Psoas muscle (tissue), 8 donors: ENCODE data around the gene ZMYND10. TPM values are rescaled to one million over a fixed set of nuclear protein-coding genes. Genes with fewer than 3 reads are reported as not detected.

Experiments
- ATAC-seq, 4 donors: fragments of 200-7000 bp; cut with Tn5 transposase; one replicate each; pipeline ENCODE4 v1.9.1; 2020; ENCODE audit warnings: moderate library complexity in 3 of 4, mild to moderate bottlenecking in 2 of 4
- DNase-seq, 2 donors: peaks; one replicate each; pipeline ENCODE4 v3.0.0-alpha.2; 2020
- H3K27ac ChIP-seq: fragments of 200-600 bp; one replicate; pipeline ENCODE4 v1.8.0; 2022
- H3K27me3 ChIP-seq, 3 donors: fragments of 200-600 bp in 1 of 3; one replicate each; pipeline versions ENCODE4 v1.6.1 to v1.8.0; 2013 to 2022; ENCODE audit warnings: low read length in 2 of 3, mild to moderate bottlenecking in 2 of 3, moderate library complexity in 1 of 3; ENCODE audit not compliant: insufficient read depth in 3 of 3
- H3K36me3 ChIP-seq, 2 donors: fragments of 200-600 bp in 1 of 2; one replicate each; pipeline versions ENCODE4 v1.6.1 to v1.8.0; 2013 to 2022; ENCODE audit warnings: low read depth in 1 of 2, mild to moderate bottlenecking in 1 of 2, moderate library complexity in 1 of 2; ENCODE audit not compliant: insufficient read depth in 1 of 2
- H3K4me1 ChIP-seq: fragments of 200-600 bp; one replicate; pipeline ENCODE4 v1.8.0; 2022
- H3K4me3 ChIP-seq: fragments of 200-600 bp; one replicate; pipeline ENCODE4 v1.8.0; 2022; ENCODE audit warnings: mild to moderate bottlenecking
- H3K9me3 ChIP-seq: fragments of 200-600 bp; one replicate; pipeline ENCODE4 v1.8.0; 2022
- CTCF ChIP-seq: fragments of 200-600 bp; IDR thresholded peaks from one replicate; pipeline ENCODE4 v1.8.0; 2022; ENCODE audit warnings: antibody characterized with exemption
- WGBS, 3 donors: extraction: QIAGEN DNeasy Blood & Tissue Kit; methylation state at CpG; one replicate each; pipeline versions ENCODE4 v1.1.6 to v1.1.7; 2013; 5-methylcytosine and 5-hydroxymethylcytosine counted together
- intact Hi-C, 2 donors: fragments of 100-400 bp; cut with DNase I; formaldehyde crosslinking; loops; one replicate each; pipeline versions ENCODE4 v1.11.0 to v1.14.2; 2022
- polyA plus RNA-seq, 3 donors: library from polyadenylated mRNA; stranded (reverse); fragments of 200-250 nt; gene quantifications; one replicate each; pipeline ENCODE4 v1.2.3, GENCODE V29; 2013
- total RNA-seq, 4 donors: library from RNA; stranded (reverse); fragmentation: NEBNext Ultra II Directional in 2 of 4; extraction: Animal tissue kit (Norgen Biotek cat#: 25700) in 2 of 4; gene quantifications; one replicate each; pipeline versions ENCODE4 v1.2.1 to v1.2.4, GENCODE V29; 2021 to 2023
- donor health status: healthy with polysubstance abuse.
- donor health status: DM: no; HTN: no; CAD: no; lungs with moderate emphysema.
- donor health status: Bipolar disorder and iron deficiency.
- donor health status: healthy.
- donor health status: DM: yes; HTN: yes; CAD: no.
- donor health status: DM: no; HTN: no; CAD: no.
- donor health status: DM: no; HTN: no; CAD: no.
- donor health status: DM: yes; HTN: yes; CAD: no.

The ZMYND10 gene
- total and polyA plus RNA-seq, 7 donors = 0.23 to 0.99 (median 0.51) TPM

- Histone ChIP-seq H3K4me1 (peaks cover 55% of the 10 kb centered on the region), H3K27ac (no peak overlapping the region), H3K9me3 (no peaks in the 10 kb centered on the region), H3K36me3 (peaks cover 0 to 42% of the 10 kb centered on the region in 2 donors), H3K4me3 (peak overlapping the region; percentile 90), H3K27me3 (no peaks in the 10 kb centered on the region)
- WGBS, 3 donors = 68 to 83% (median 75%) methylated on average over 16 of the region's 16 CpGs
- DNase-seq (peak in 1 of 2 donors; percentile 10), ATAC-seq (no peak)
- intact Hi-C loops = no loop called here
- no peak for TF ChIP-seq CTCF
These were observed 26.2 kb downstream of the ZMYND10 start for GRCh38 chr3:50319181-50319893.

- peak in 1 of 2 donors; percentile 15 for DNase-seq
- intact Hi-C loops = no loop called here
- H3K27me3 ChIP-seq = no peaks in the 10 kb centered on the region
- ATAC-seq = no peak
- TF ChIP-seq CTCF = no peak
- H3K27ac ChIP-seq = no peak overlapping the region
- H3K9me3 ChIP-seq = no peaks in the 10 kb centered on the region
- H3K4me1 ChIP-seq = peaks cover 55% of the 10 kb centered on the region
- H3K4me3 ChIP-seq = peak overlapping the region; percentile 90
- 68 to 74% (median 74%) methylated on average over 10 of the region's 10 CpGs for WGBS, 3 donors
- peaks cover 0 to 42% of the 10 kb centered on the region in 2 donors for H3K36me3 ChIP-seq
These were observed 26.9 kb downstream of the ZMYND10 start for GRCh38 chr3:50318615-50319014.

GRCh38 chr3:50318163-50318562, 27.4 kb downstream of the ZMYND10 start:
- Histone ChIP-seq H3K27ac (no peak overlapping the region), H3K4me1 (peaks cover 55% of the 10 kb centered on the region), H3K36me3 (peaks cover 0 to 42% of the 10 kb centered on the region in 2 donors), H3K27me3 (no peaks in the 10 kb centered on the region), H3K9me3 (no peaks in the 10 kb centered on the region), H3K4me3 (peak overlapping the region; percentile 90)
- intact Hi-C loops = no loop called here
- no peak for TF ChIP-seq CTCF
- ATAC-seq (no peak), DNase-seq (no peak)
- WGBS, 3 donors = 82 to 84% (median 83%) methylated on average over 11 of the region's 11 CpGs

GRCh38 chr3:50317300-50317699, 28.2 kb downstream of the ZMYND10 start:
- no peak overlapping the region for H3K27ac ChIP-seq

More at GRCh38 chr3:50317300-50317699, 28.2 kb downstream of the ZMYND10 start:
- no peak for DNase-seq
- 51 to 62% (median 58%) methylated on average over 6 of the region's 6 CpGs for WGBS, 3 donors
- Histone ChIP-seq H3K36me3 (peaks cover 0 to 42% of the 10 kb centered on the region in 2 donors), H3K4me1 (peaks cover 52% of the 10 kb centered on the region), H3K9me3 (no peaks in the 10 kb centered on the region), H3K4me3 (no peak overlapping the region), H3K27me3 (no peaks in the 10 kb centered on the region)
- no peak for ATAC-seq
- intact Hi-C loops = no loop called here
- no peak for TF ChIP-seq CTCF
